MM.1S (cell line): ENCODE results near the gene PPAN.

Experiments used
- DNase-seq: peaks from one replicate; pipeline ENCODE4 v3.0.0-alpha.2; 2015
- H2AFZ ChIP-seq: fragments of 300-600 bp; sonication (generic); 2 replicates; pipeline ENCODE4 v1.6.0; 2016; ENCODE audit warnings: antibody characterized with exemption, low read length
- H3F3A ChIP-seq: fragments of 300-600 bp; sonication (generic); 2 replicates; pipeline ENCODE4 v1.6.1; 2016; ENCODE audit warnings: mild to moderate bottlenecking, antibody characterized with exemption, low read length, moderate library complexity, mixed read lengths; ENCODE audit not compliant: insufficient read depth
- H3K27ac ChIP-seq: fragments of 300-600 bp; sonication (generic); 2 replicates; pipeline ENCODE4 v1.5.1; 2016; ENCODE audit warnings: mild to moderate bottlenecking, low read length
- H3K27me3 ChIP-seq: fragments of 300-600 bp; sonication (generic); replicated peaks from 2 replicates; pipeline ENCODE4 v1.6.0; 2016; ENCODE audit warnings: low read length; ENCODE audit not compliant: insufficient read depth
- H3K36me3 ChIP-seq: fragments of 300-600 bp; sonication (generic); replicated peaks from 2 replicates; pipeline ENCODE4 v1.6.1; 2016; ENCODE audit warnings: mild to moderate bottlenecking, low read length, mixed read lengths; ENCODE audit not compliant: insufficient read depth
- H3K4me1 ChIP-seq: fragments of 300-600 bp; sonication (generic); 2 replicates; pipeline ENCODE4 v1.6.1; 2016; ENCODE audit warnings: low read length, mixed read lengths
- H3K4me2 ChIP-seq: fragments of 300-600 bp; sonication (generic); 2 replicates; pipeline ENCODE4 v1.6.0; 2016; ENCODE audit warnings: low read depth, low read length
- H3K4me3 ChIP-seq: fragments of 300-600 bp; sonication (generic); 2 replicates; pipeline ENCODE4 v1.5.1; 2016; ENCODE audit warnings: low read length, mixed read lengths
- H3K79me2 ChIP-seq: fragments of 300-600 bp; sonication (generic); 2 replicates; pipeline ENCODE4 v1.6.1; 2016; ENCODE audit warnings: mixed run types, low read length, mixed read lengths
- H3K9ac ChIP-seq: fragments of 300-600 bp; sonication (generic); 2 replicates; pipeline ENCODE4 v1.6.1; 2016; ENCODE audit warnings: low read length, mixed read lengths
- H3K9me2 ChIP-seq: fragments of 300-600 bp; sonication (generic); replicated peaks from 2 replicates; pipeline ENCODE4 v1.6.1; 2016; ENCODE audit warnings: mild to moderate bottlenecking, low read length, mixed read lengths; ENCODE audit not compliant: insufficient read depth
- H3K9me3 ChIP-seq: fragments of 300-600 bp; sonication (generic); replicated peaks from 2 replicates; pipeline ENCODE4 v1.6.1; 2016; ENCODE audit warnings: mild to moderate bottlenecking, low read length, mixed read lengths; ENCODE audit not compliant: insufficient read depth
- H4K20me1 ChIP-seq: fragments of 300-600 bp; sonication (generic); 2 replicates; pipeline ENCODE4 v1.6.1; 2016; ENCODE audit warnings: mild to moderate bottlenecking, low read length, moderate library complexity, mixed read lengths; ENCODE audit not compliant: insufficient read depth
- EZH2 ChIP-seq: fragments of 300-600 bp; sonication (generic); optimal IDR thresholded peaks from 2 replicates; pipeline ENCODE3; 2017; ENCODE audit warnings: low read depth, mild to moderate bottlenecking, antibody characterized with exemption, low read length, mixed read lengths
- EZH2phosphoT487 ChIP-seq: fragments of 300-600 bp; sonication (generic); IDR thresholded peaks from 2 replicates; pipeline ENCODE4 v1.6.1; 2018; ENCODE audit warnings: antibody characterized with exemption, low read length
- TF ChIP-seq, protein P1 (sequence below): fragments of 300-600 bp; sonication (generic); IDR thresholded peaks from 2 replicates; pipeline ENCODE4 v1.5.1; 2016; ENCODE audit warnings: antibody characterized with exemption, low read length, mixed read lengths

The PPAN gene

DNA sequence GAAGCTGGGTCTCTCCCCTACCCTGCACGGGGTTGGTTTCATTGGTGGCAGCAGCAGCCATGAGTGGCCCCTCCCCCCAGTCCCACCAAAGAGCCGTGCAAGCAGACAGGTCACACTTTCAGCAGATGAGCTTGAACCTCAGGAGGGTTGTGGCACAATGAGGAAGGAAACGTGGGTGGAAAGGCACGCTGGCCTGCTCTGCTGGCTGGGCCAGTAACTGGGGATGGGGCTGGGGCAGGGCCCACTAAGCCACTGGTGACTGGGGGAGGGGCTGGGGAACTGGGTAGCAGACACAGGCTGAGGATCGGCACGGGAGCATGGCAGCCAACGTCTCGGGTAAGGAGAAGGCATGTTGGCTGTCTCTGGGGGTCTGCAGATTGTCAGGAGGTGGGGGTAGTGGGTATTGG is 5.2 kb downstream of the PPAN start, which contains the start of gene P2RY11:
TSS of gene P2RY11 (plus strand) at position 289 of the 407 bp plus-strand sequence. CDS start at position 318, 29 bp downstream.
- DNase-seq: no peak
- peaks cover 37% of the 10 kb centered on the region for H3F3A ChIP-seq

DNA sequence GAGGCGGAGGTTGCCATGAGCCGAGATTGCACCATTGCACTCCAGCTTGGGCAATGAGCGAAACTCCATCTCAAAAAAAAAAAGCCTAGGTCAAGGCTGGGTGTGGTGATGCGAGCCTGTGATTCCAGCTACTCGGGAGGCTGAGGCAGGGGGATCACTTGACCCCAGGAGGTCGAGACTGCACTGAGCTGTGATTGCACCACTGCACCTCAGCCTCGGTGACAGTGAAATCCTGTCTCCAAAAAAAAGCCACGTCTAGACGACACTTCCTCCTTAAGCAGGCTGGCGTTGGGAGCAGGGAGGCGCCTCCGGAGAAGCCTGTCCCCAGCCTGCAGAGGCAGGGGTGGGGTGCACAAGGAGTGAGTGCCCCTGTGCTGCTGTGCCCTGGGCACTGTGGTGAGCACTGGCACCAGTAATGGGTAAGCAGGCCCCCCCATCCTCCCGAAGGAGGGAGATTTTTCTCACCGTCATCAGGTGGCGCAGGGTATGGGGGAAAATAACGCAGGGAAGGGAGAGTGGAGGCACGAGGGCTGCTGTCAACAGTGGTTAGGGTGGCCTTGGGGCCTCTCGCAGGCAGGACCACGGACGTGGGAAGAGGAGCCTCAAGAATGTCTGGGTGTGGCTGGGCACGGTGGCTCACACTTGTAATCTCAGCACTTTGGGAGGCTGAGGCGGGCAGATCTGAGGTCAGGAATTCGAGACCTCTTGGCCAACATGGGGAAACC is 6.0 kb downstream of the PPAN start:
- Histone ChIP-seq H2AFZ (no peak overlapping the region), H3K4me2 (no peak overlapping the region)

More for the DNA sequence above, 5.2 kb downstream of the PPAN start, which contains the start of gene P2RY11:
- Histone ChIP-seq H3K79me2 (peaks cover 40% of the 10 kb centered on the region), H3K27me3 (no peaks in the 10 kb centered on the region), H4K20me1 (no peaks in the 10 kb centered on the region), H3K4me2 (no peak within 1 kb of the TSS), H3K9me2 (no peaks in the 10 kb centered on the region), H3K27ac (peak within 1 kb of the TSS; percentile 45; the same call in 1 of the 2 replicates), H3K4me3 (no peak within 1 kb of the TSS), H3K4me1 (peaks cover 33% of the 10 kb centered on the region), H2AFZ (no peak within 1 kb of the TSS), H3K9me3 (no peaks in the 10 kb centered on the region), H3K36me3 (peaks cover 18% of the 10 kb centered on the region), H3K9ac (no peak within 1 kb of the TSS)
- TF ChIP-seq EZH2phosphoT487 (no peak), EZH2 (no peak)
- TF ChIP-seq, protein P1, sequence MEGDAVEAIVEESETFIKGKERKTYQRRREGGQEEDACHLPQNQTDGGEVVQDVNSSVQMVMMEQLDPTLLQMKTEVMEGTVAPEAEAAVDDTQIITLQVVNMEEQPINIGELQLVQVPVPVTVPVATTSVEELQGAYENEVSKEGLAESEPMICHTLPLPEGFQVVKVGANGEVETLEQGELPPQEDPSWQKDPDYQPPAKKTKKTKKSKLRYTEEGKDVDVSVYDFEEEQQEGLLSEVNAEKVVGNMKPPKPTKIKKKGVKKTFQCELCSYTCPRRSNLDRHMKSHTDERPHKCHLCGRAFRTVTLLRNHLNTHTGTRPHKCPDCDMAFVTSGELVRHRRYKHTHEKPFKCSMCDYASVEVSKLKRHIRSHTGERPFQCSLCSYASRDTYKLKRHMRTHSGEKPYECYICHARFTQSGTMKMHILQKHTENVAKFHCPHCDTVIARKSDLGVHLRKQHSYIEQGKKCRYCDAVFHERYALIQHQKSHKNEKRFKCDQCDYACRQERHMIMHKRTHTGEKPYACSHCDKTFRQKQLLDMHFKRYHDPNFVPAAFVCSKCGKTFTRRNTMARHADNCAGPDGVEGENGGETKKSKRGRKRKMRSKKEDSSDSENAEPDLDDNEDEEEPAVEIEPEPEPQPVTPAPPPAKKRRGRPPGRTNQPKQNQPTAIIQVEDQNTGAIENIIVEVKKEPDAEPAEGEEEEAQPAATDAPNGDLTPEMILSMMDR: no peak

DNA sequence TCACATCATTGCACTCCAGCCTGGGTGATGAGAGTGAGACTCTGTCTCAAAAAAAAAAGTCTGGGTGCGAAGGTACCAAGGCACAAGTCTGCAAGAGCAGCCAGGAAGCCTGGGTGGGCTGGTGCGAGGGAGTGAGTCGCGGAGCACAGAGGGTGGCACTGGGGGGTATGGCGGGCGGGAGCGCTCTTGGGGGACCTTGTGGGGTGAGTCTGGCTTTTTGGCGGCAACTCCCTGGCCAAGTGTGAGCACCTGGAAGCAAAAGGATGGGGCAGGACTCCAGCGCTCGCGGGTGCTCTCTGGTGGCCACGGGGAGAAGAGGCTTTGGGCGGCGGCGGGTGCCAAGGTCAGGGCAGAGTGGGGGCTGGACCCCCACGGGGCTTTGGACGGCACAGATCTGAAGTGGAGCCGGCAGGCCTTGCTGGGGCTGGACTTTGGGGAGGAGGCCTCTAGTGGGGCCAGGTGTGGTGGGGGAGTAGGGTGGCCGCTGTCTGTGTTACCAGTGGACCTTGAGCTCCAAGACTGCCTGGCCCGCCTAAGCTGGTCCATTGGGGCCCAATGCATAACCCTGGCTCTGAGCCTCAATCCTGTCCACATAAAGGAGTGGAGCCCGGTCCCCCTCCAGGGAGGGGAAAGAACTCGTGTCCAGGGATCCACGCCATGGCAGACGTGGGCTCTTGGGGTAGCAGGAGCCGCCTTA is 6.9 kb downstream of the PPAN start:
- Histone ChIP-seq H3K27ac (peak overlapping the region; percentile 39; the same call in 1 of the 2 replicates), H3K9ac (no peak overlapping the region), H3K4me3 (no peak overlapping the region), H3K9me3 (no peaks in the 10 kb centered on the region), H2AFZ (no peak overlapping the region), H3K36me3 (peaks cover 16% of the 10 kb centered on the region), H3K4me1 (peaks cover 23% of the 10 kb centered on the region), H4K20me1 (no peaks in the 10 kb centered on the region), H3K27me3 (no peaks in the 10 kb centered on the region), H3K79me2 (peaks cover 36% of the 10 kb centered on the region), H3K4me2 (no peak overlapping the region), H3K9me2 (no peaks in the 10 kb centered on the region), H3F3A (peaks cover 37% of the 10 kb centered on the region)
- TF ChIP-seq EZH2 (no peak), EZH2phosphoT487 (no peak)
- TF ChIP-seq, protein P1: peak; percentile 65
- DNase-seq: peak; percentile 46

More for the DNA sequence above, 6.0 kb downstream of the PPAN start:
- H4K20me1 ChIP-seq: no peaks in the 10 kb centered on the region
- peak; percentile 59 for DNase-seq
- no peak overlapping the region for H3K9ac ChIP-seq
- H3K9me3 ChIP-seq: no peaks in the 10 kb centered on the region
- peak overlapping the region; percentile 45; the same call in 1 of the 2 replicates for H3K27ac ChIP-seq
- peaks cover 37% of the 10 kb centered on the region for H3F3A ChIP-seq
- H3K4me3 ChIP-seq: no peak overlapping the region
- TF ChIP-seq EZH2phosphoT487 (no peak), EZH2 (no peak)
- TF ChIP-seq, protein P1: no peak
- peaks cover 18% of the 10 kb centered on the region for H3K36me3 ChIP-seq
- H3K9me2 ChIP-seq: no peaks in the 10 kb centered on the region
- H3K79me2 ChIP-seq: peaks cover 38% of the 10 kb centered on the region
- peaks cover 32% of the 10 kb centered on the region for H3K4me1 ChIP-seq
- no peaks in the 10 kb centered on the region for H3K27me3 ChIP-seq
